Stimulated activated CD8-positive, alpha-beta memory T cell treated with anti-CD3 and anti-CD28 coated beads, Interleukin-7, amount 100 ng/mL, for 4 hours (primary cell): ENCODE data around the gene SPECC1.
"Not testable (repeated sequence)": the region's sequence is repeated elsewhere in the genome, so short reads cannot be mapped to it uniquely, and the experiment has no call there.

ENCODE experiments used
- DNase-seq, 2 donors: peaks; one replicate each; pipeline ENCODE4 v3.0.0-alpha.2; 2020; ENCODE audit warnings: low read depth in 2 of 2

SPECC1 gene

GRCh38 chr17:20125724-20126123 lies 116.6 kb downstream of the SPECC1 start:
- DNase-seq: no peak

- no peak for DNase-seq
Measured at GRCh38 chr17:20127360-20128035, 118.3 kb downstream of the SPECC1 start.

- no peak for DNase-seq
Measured at GRCh38 chr17:20128036-20128667, 119.0 kb downstream of the SPECC1 start.

GRCh38 chr17:20133517-20133916 lies 124.4 kb downstream of the SPECC1 start:
- DNase-seq: no peak

- no peak for DNase-seq
Measured at GRCh38 chr17:20141198-20141972, 132.2 kb downstream of the SPECC1 start.

- no peak for DNase-seq
Measured at GRCh38 chr17:20142268-20142667, 133.1 kb downstream of the SPECC1 start.

- no peak for DNase-seq
Measured at GRCh38 chr17:20143740-20144139, 134.6 kb downstream of the SPECC1 start.

GRCh38 chr17:20145567-20145966 lies 136.4 kb downstream of the SPECC1 start:
- no peak for DNase-seq

- no peak for DNase-seq
Measured at GRCh38 chr17:20149251-20149650, 140.1 kb downstream of the SPECC1 start.

- DNase-seq: no peak
Measured at GRCh38 chr17:20151174-20151573, 142.0 kb downstream of the SPECC1 start.

- DNase-seq: no peak
Measured at GRCh38 chr17:20153231-20153630, 144.1 kb downstream of the SPECC1 start.

- no peak for DNase-seq
Measured at GRCh38 chr17:20154286-20155000, 145.3 kb downstream of the SPECC1 start.

GRCh38 chr17:20155258-20156195 lies 146.4 kb downstream of the SPECC1 start:
- DNase-seq: peak; percentile 88 to 95

- DNase-seq: peak in 1 of 2 donors; percentile 5
Measured at GRCh38 chr17:20156196-20157000, 147.2 kb downstream of the SPECC1 start.

- DNase-seq: no peak
Measured at GRCh38 chr17:20157001-20157310, 147.8 kb downstream of the SPECC1 start.

- no peak for DNase-seq
Measured at GRCh38 chr17:20158580-20158979, 149.4 kb downstream of the SPECC1 start.

GRCh38 chr17:20159406-20160069 lies 150.4 kb downstream of the SPECC1 start:
- DNase-seq: no peak

GRCh38 chr17:20165516-20165915 lies 156.4 kb downstream of the SPECC1 start:
- DNase-seq: not testable (repeated sequence)

GRCh38 chr17:20170085-20170484 lies 160.9 kb downstream of the SPECC1 start:
- no peak for DNase-seq
